H1 (cell line): ENCODE measurements around the gene PTBP1. TPM values are rescaled to one million over a fixed set of nuclear protein-coding genes. Genes with fewer than 3 reads are reported as not detected.

Experiments used
- EGR1 ChIP-seq: IDR thresholded peaks from 2 replicates; pipeline ENCODE4 v1.6.1; 2011; ENCODE audit warnings: low read depth, low read length, borderline replicate concordance
- SIN3A ChIP-seq, 2 experiments: IDR thresholded peaks in 1 of 2; conservative IDR thresholded peaks in 1 of 2; 2 replicates each; pipeline ENCODE4 v1.6.1; 2011 to 2012; ENCODE audit warnings: low read length in 2 of 2, improper control_type of control experiment in 1 of 2, low read depth in 1 of 2, mild to moderate bottlenecking in 1 of 2
- SP2 ChIP-seq: IDR thresholded peaks from 2 replicates; pipeline ENCODE4 v1.6.1; 2012; ENCODE audit warnings: mild to moderate bottlenecking, low read length, inconsistent platforms
- polyA plus RNA-seq, 7 experiments: library from polyadenylated mRNA; depleted of rRNA in 3 of 7; stranded (reverse) in 5 of 7; unstranded in 2 of 7; fragments of >200 nt in 5 of 7; fragments of 200-250 nt in 2 of 7; gene quantifications; 1 replicate in 5 of 7; 2 replicates in 1 of 7; 4 replicates in 1 of 7; pipeline versions ENCODE4 v1.2.1 to v1.2.3, GENCODE V29; 2011 to 2013; ENCODE audit warnings: missing spikeins in 2 of 7, mixed read lengths in 2 of 7
- total RNA-seq: library from RNA; stranded (reverse); fragmentation: NEBNext Ultra II Directional; extraction: Animal tissue kit (Norgen Biotek cat#: 25700); gene quantifications from 2 replicates; pipeline ENCODE4 v1.2.1, GENCODE V29; 2021

Gene PTBP1
- total and polyA plus RNA-seq, 2 of the 8 experiments (the other 6 are each of a cell fraction or from before 2014, with no cell fraction given): 528 to 888 TPM

DNA sequence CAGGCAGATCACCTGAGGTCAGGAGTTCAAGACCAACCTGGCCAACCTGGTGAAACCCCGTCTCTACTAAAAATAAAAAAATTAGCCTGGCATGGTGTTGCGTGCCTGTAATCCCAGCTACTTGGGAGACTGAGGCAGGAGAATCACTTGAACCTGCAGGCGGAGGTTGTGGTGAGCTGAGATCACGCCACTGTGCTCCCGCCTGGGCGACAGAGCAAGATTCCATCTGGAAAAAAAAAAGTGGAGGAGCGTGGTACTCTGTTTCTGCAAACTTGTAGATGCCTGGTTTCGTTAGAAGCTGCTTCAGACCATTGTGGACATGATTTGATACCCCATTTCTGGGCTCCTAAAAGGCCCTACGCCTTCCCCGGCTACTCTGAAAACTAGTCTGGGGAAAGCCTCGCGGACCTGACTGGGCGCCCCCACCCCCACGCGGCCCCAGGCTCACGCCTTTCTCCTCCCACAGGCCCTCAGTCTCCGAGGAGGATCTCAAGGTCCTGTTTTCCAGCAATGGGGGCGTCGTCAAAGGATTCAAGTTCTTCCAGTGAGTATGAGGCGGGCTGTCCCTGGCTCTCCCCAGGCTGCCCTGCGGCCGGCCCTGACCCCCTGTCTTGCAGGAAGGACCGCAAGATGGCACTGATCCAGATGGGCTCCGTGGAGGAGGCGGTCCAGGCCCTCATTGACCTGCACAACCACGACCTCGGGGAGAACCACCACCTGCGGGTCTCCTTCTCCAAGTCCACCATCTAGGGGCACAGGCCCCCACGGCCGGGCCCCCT, 13.0 kb downstream of the PTBP1 start (continued):
- no peak for TF ChIP-seq SIN3A (conservative IDR thresholded peaks at IDR 0.05 in 1 of 2, IDR thresholded peaks at IDR 0.05 in 1 of 2; ENCODE audit: low read depth in 1 of 2, low read length in 2 of 2)
- TF ChIP-seq EGR1: no peak
- TF ChIP-seq SP2: no peak
